NCI-H774 (cell line): ENCODE data around the gene KIFC3.

Experiments
- DNase-seq: peaks from one replicate; lab custom pipeline; 2025; lab: John Stamatoyannopoulos, UW

The KIFC3 gene

GRCh38 chr16:57765160-57765728 is 37.0 kb downstream of the KIFC3 start:
- DNase-seq, result no peak

GRCh38 chr16:57764341-57765159 is 37.7 kb downstream of the KIFC3 start:
- DNase-seq, result no peak

- no peak for DNase-seq
These were observed 38.3 kb downstream of the KIFC3 start for GRCh38 chr16:57764006-57764340.

GRCh38 chr16:57763285-57764005 is 38.8 kb downstream of the KIFC3 start:
- no peak for DNase-seq

- DNase-seq, result no peak
These were observed 39.8 kb downstream of the KIFC3 start for GRCh38 chr16:57762365-57763040.

GRCh38 chr16:57761957-57762356 is 40.3 kb downstream of the KIFC3 start:
- no peak for DNase-seq

GRCh38 chr16:57761301-57761700 is 41.0 kb downstream of the KIFC3 start:
- DNase-seq, result no peak

GRCh38 chr16:57760357-57761160 is 41.7 kb downstream of the KIFC3 start:
- no peak for DNase-seq

- DNase-seq, result no peak
These were observed 42.5 kb downstream of the KIFC3 start for GRCh38 chr16:57759541-57760356.

GRCh38 chr16:57759131-57759530 is 43.2 kb downstream of the KIFC3 start:
- DNase-seq, result no peak

- no peak for DNase-seq
These were observed 43.8 kb downstream of the KIFC3 start for GRCh38 chr16:57758331-57759117.

- no peak for DNase-seq
These were observed 44.4 kb downstream of the KIFC3 start for GRCh38 chr16:57757883-57758282.

- peak; percentile 40 for DNase-seq
These were observed 44.9 kb downstream of the KIFC3 start for GRCh38 chr16:57757326-57757786.

- DNase-seq, result no peak
These were observed 45.6 kb downstream of the KIFC3 start for GRCh38 chr16:57756424-57757325.

- no peak for DNase-seq
These were observed 46.4 kb downstream of the KIFC3 start for GRCh38 chr16:57755726-57756423.

GRCh38 chr16:57755061-57755684 is 47.1 kb downstream of the KIFC3 start:
- no peak for DNase-seq

GRCh38 chr16:57754354-57755060 is 47.8 kb downstream of the KIFC3 start:
- no peak for DNase-seq
